ENCODE data around the gene TRIM31.
"Not testable (repeated sequence)": the region's sequence is repeated elsewhere in the genome, so short reads cannot be mapped to it uniquely, and the experiment has no call there.

Gene TRIM31

DNA sequence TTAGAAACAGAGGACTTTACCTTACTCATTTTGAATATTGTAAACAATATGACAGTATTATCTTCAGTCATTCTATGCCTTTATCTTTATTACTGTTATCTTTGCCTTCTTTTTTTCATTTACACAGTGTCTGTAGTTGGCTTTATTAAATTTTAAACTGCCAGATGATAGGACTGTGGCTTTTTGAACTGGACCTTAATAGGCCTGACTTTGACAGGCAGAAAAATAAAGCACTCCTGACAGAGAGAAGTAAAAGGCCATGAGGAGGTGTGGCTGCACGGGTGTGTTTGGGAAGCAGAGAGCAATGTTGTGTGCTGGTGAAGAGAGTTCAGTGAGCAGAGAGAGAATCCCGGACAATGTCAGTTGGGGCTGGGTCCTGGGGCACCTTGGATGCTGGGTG, 30.9 kb upstream of the TRIM31 start:
- H3K4me1 ChIP-seq (ENCODE audit: control insufficient read depth, low read depth, low read length): peaks cover 9% of the 10 kb centered on the region
- no peaks in the 10 kb centered on the region for H3K27me3 ChIP-seq (ENCODE audit: control insufficient read depth, insufficient read depth, low read length)
- H3K9ac ChIP-seq (ENCODE audit: low read length): no peak overlapping the region
- no peak overlapping the region for H3K4me3 ChIP-seq (ENCODE audit: low read length)
- no peaks in the 10 kb centered on the region for H3K9me3 ChIP-seq (ENCODE audit: control insufficient read depth, low read depth, low read length)
- no peak overlapping the region for H3K27ac ChIP-seq (ENCODE audit: low read length)
- H3K36me3 ChIP-seq (ENCODE audit: control insufficient read depth, low read depth, low read length): no peaks in the 10 kb centered on the region

DNA sequence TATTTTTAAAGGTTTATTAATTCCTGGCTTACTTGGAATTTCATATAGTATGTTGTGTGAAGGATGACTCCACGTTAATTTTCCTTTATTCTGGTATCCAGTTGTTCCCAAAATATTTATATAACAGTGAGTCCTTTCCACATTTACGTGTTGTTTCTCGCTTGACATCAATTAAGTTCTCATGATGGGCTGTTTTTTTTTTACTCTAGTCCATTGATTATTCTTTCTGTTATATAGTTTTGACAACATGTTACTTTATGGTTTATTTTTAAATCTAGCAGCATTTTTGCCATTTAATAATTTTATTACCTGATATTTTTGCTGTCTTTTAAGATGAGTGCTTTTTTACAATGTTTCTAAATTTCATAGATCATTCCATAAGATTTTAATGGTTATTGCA, 29.8 kb upstream of the TRIM31 start:
- H3K36me3 ChIP-seq (ENCODE audit: control insufficient read depth, low read depth, low read length): no peaks in the 10 kb centered on the region
- H3K9ac ChIP-seq (ENCODE audit: low read length): no peak overlapping the region
- peaks cover 9% of the 10 kb centered on the region for H3K4me1 ChIP-seq (ENCODE audit: control insufficient read depth, low read depth, low read length)
- no peak overlapping the region for H3K27ac ChIP-seq (ENCODE audit: low read length)
- no peak overlapping the region for H3K4me3 ChIP-seq (ENCODE audit: low read length)
- H3K9me3 ChIP-seq (ENCODE audit: control insufficient read depth, low read depth, low read length): no peaks in the 10 kb centered on the region
- no peaks in the 10 kb centered on the region for H3K27me3 ChIP-seq (ENCODE audit: control insufficient read depth, insufficient read depth, low read length)

GRCh38 chr6:30140240-30140639, 27.4 kb upstream of the TRIM31 start:
- H3K4me1 ChIP-seq (ENCODE audit: control insufficient read depth, low read depth, low read length); H3K4me3 ChIP-seq (ENCODE audit: low read length); H3K27ac ChIP-seq (ENCODE audit: low read length); H3K9ac ChIP-seq (ENCODE audit: low read length); H3K36me3 ChIP-seq (ENCODE audit: control insufficient read depth, low read depth, low read length); H3K27me3 ChIP-seq (ENCODE audit: control insufficient read depth, insufficient read depth, low read length); H3K9me3 ChIP-seq (ENCODE audit: control insufficient read depth, low read depth, low read length): not testable (repeated sequence)

GRCh38 chr6:30136570-30137286, 23.8 kb upstream of the TRIM31 start:
- no peaks in the 10 kb centered on the region for H3K9me3 ChIP-seq (ENCODE audit: control insufficient read depth, low read depth, low read length)
- H3K27me3 ChIP-seq (ENCODE audit: control insufficient read depth, insufficient read depth, low read length): peaks cover 7% of the 10 kb centered on the region
- H3K36me3 ChIP-seq (ENCODE audit: control insufficient read depth, low read depth, low read length): no peaks in the 10 kb centered on the region
- no peak overlapping the region for H3K27ac ChIP-seq (ENCODE audit: low read length)
- no peak overlapping the region for H3K9ac ChIP-seq (ENCODE audit: low read length)
- H3K4me3 ChIP-seq (ENCODE audit: low read length): no peak overlapping the region
- H3K4me1 ChIP-seq (ENCODE audit: control insufficient read depth, low read depth, low read length): no peaks in the 10 kb centered on the region

GRCh38 chr6:30135757-30136156, 22.9 kb upstream of the TRIM31 start, which contains the start of gene TRIM40:
Gene TRIM40, plus strand, starts transcription at chr6:30136140. Its CDS starts 897 bp downstream, at chr6:30137037.
- Histone ChIP-seq H3K27me3 (ENCODE audit: control insufficient read depth, insufficient read depth, low read length) (peaks cover 17% of the 10 kb centered on the region), H3K27ac (ENCODE audit: low read length) (no peak within 1 kb of the TSS), H3K4me1 (ENCODE audit: control insufficient read depth, low read depth, low read length) (no peaks in the 10 kb centered on the region), H3K9me3 (ENCODE audit: control insufficient read depth, low read depth, low read length) (no peaks in the 10 kb centered on the region), H3K4me3 (ENCODE audit: low read length) (no peak within 1 kb of the TSS), H3K9ac (ENCODE audit: low read length) (no peak within 1 kb of the TSS), H3K36me3 (ENCODE audit: control insufficient read depth, low read depth, low read length) (no peaks in the 10 kb centered on the region)

- Histone ChIP-seq H3K27ac (ENCODE audit: low read length) (no peak overlapping the region), H3K4me1 (ENCODE audit: control insufficient read depth, low read depth, low read length) (no peaks in the 10 kb centered on the region), H3K36me3 (ENCODE audit: control insufficient read depth, low read depth, low read length) (no peaks in the 10 kb centered on the region), H3K9ac (ENCODE audit: low read length) (no peak overlapping the region), H3K4me3 (ENCODE audit: low read length) (no peak overlapping the region), H3K9me3 (ENCODE audit: control insufficient read depth, low read depth, low read length) (no peaks in the 10 kb centered on the region), H3K27me3 (ENCODE audit: control insufficient read depth, insufficient read depth, low read length) (peaks cover 23% of the 10 kb centered on the region)
These were observed 22.3 kb upstream of the TRIM31 start for GRCh38 chr6:30135147-30135546.

DNA sequence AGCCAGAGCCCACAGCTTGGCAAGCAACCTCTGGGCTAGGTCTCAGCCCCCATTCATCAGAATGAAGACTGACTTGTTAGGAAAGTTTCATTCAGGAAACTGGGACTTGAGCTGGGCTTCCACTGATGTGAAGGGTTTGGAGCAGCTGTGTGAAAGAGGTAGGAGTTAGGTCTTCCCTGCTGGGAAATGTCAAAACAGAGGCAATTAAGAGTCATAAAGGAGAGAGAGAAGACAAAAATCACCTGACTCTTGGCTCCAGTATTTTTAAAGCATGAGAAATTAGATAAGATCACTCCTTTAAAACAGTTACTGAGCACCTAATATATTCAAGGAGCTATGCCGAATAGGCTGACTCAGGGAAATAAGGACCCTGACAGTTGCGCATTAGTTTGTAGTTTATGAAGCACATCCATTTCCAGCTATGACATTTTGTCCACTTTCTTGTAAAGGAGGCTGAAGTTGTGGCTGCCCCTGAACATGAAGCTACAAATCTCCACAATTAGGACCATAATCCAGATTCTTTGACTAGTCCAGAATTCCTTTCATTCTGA, 19.1 kb upstream of the TRIM31 start:
- H3K27me3 ChIP-seq (ENCODE audit: control insufficient read depth, insufficient read depth, low read length): peaks cover 54% of the 10 kb centered on the region
- no peaks in the 10 kb centered on the region for H3K9me3 ChIP-seq (ENCODE audit: control insufficient read depth, low read depth, low read length)
- H3K4me1 ChIP-seq (ENCODE audit: control insufficient read depth, low read depth, low read length): no peaks in the 10 kb centered on the region
- H3K9ac ChIP-seq (ENCODE audit: low read length): no peak overlapping the region
- H3K36me3 ChIP-seq (ENCODE audit: control insufficient read depth, low read depth, low read length): no peaks in the 10 kb centered on the region
- no peak overlapping the region for H3K4me3 ChIP-seq (ENCODE audit: low read length)
- no peak overlapping the region for H3K27ac ChIP-seq (ENCODE audit: low read length)

- Histone ChIP-seq H3K9me3 (ENCODE audit: control insufficient read depth, low read depth, low read length) (no peaks in the 10 kb centered on the region), H3K27ac (ENCODE audit: low read length) (no peak overlapping the region), H3K9ac (ENCODE audit: low read length) (no peak overlapping the region), H3K36me3 (ENCODE audit: control insufficient read depth, low read depth, low read length) (no peaks in the 10 kb centered on the region), H3K27me3 (ENCODE audit: control insufficient read depth, insufficient read depth, low read length) (peaks cover 63% of the 10 kb centered on the region), H3K4me3 (ENCODE audit: low read length) (no peak overlapping the region), H3K4me1 (ENCODE audit: control insufficient read depth, low read depth, low read length) (no peaks in the 10 kb centered on the region)
These were observed 18.3 kb upstream of the TRIM31 start for GRCh38 chr6:30130887-30131862.

GRCh38 chr6:30130179-30130679, 17.3 kb upstream of the TRIM31 start:
- no peak overlapping the region for H3K4me3 ChIP-seq (ENCODE audit: low read length)
- H3K27ac ChIP-seq (ENCODE audit: low read length): no peak overlapping the region
- H3K4me1 ChIP-seq (ENCODE audit: control insufficient read depth, low read depth, low read length): no peaks in the 10 kb centered on the region
- H3K9ac ChIP-seq (ENCODE audit: low read length): no peak overlapping the region
- H3K36me3 ChIP-seq (ENCODE audit: control insufficient read depth, low read depth, low read length): no peaks in the 10 kb centered on the region
- H3K27me3 ChIP-seq (ENCODE audit: control insufficient read depth, insufficient read depth, low read length): peaks cover 72% of the 10 kb centered on the region
- no peaks in the 10 kb centered on the region for H3K9me3 ChIP-seq (ENCODE audit: control insufficient read depth, low read depth, low read length)

- no peak overlapping the region for H3K9ac ChIP-seq (ENCODE audit: low read length)
- peaks cover 75% of the 10 kb centered on the region for H3K27me3 ChIP-seq (ENCODE audit: control insufficient read depth, insufficient read depth, low read length)
- no peaks in the 10 kb centered on the region for H3K36me3 ChIP-seq (ENCODE audit: control insufficient read depth, low read depth, low read length)
- H3K27ac ChIP-seq (ENCODE audit: low read length): no peak overlapping the region
- no peak overlapping the region for H3K4me3 ChIP-seq (ENCODE audit: low read length)
- no peaks in the 10 kb centered on the region for H3K4me1 ChIP-seq (ENCODE audit: control insufficient read depth, low read depth, low read length)
- no peaks in the 10 kb centered on the region for H3K9me3 ChIP-seq (ENCODE audit: control insufficient read depth, low read depth, low read length)
These were observed 16.6 kb upstream of the TRIM31 start for GRCh38 chr6:30129265-30130178.
